SU-DHL-6 (cell line): ENCODE measurements around the gene MYH6.

ENCODE experiments used
- EZH2phosphoT487 ChIP-seq: fragments of 200-600 bp; sonication (generic), shearing (Covaris generic); conservative IDR thresholded peaks from 2 replicates; pipeline ENCODE4 v1.6.1; 2018; ENCODE audit warnings: mild to moderate bottlenecking, antibody characterized with exemption, low read length, moderate library complexity, mixed read lengths
- TF ChIP-seq, protein P1 (sequence below): fragments of 200-600 bp; sonication (generic); IDR thresholded peaks from one replicate; pipeline ENCODE4 v1.5.1; 2017; ENCODE audit warnings: antibody characterized with exemption, mild to moderate bottlenecking, low read length, moderate library complexity; ENCODE audit not compliant: insufficient read depth, poor library complexity, severe bottlenecking

DNA sequence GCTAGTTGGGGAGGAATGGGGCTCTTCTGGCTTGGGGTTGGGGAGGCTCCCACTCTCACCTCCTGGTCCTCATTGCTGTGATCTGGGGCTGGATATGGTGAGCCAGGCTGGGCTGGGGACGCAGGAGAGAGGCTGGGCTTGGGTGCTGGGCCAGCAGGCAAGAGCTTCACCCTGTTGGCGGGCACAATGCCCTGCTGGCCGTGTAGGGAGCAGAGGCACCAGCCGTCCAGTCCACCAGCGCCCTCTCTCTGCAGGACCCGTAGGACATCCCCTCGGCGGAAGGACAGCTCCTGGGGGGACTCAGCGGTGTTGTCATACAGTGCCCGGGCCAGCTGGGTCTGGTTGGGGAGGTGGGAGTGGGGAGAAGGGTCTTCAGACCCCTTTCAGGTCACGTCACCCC is 47.6 kb downstream of the MYH6 start:
- TF ChIP-seq, protein P1, sequence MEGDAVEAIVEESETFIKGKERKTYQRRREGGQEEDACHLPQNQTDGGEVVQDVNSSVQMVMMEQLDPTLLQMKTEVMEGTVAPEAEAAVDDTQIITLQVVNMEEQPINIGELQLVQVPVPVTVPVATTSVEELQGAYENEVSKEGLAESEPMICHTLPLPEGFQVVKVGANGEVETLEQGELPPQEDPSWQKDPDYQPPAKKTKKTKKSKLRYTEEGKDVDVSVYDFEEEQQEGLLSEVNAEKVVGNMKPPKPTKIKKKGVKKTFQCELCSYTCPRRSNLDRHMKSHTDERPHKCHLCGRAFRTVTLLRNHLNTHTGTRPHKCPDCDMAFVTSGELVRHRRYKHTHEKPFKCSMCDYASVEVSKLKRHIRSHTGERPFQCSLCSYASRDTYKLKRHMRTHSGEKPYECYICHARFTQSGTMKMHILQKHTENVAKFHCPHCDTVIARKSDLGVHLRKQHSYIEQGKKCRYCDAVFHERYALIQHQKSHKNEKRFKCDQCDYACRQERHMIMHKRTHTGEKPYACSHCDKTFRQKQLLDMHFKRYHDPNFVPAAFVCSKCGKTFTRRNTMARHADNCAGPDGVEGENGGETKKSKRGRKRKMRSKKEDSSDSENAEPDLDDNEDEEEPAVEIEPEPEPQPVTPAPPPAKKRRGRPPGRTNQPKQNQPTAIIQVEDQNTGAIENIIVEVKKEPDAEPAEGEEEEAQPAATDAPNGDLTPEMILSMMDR, result no peak
- no peak for TF ChIP-seq EZH2phosphoT487
